B cell (primary cell): ENCODE measurements around the gene CCDC68. TPM values are rescaled to one million over a fixed set of nuclear protein-coding genes. Genes with fewer than 3 reads are reported as not detected.

Experiments
- ATAC-seq: fragments of 200-7000 bp; cut with Tn5 transposase; one replicate; pipeline ENCODE4 v1.10.0; 2021; ENCODE audit warnings: low read depth, mild to moderate bottlenecking, moderate number of reproducible peaks, moderate library complexity
- CTCF ChIA-PET: fragments of 350-600 bp; sonication (Branson Sonifier 250); formaldehyde crosslinking; loops from one replicate; lab custom pipeline; 2021; ENCODE audit warnings: antibody characterized with exemption, inconsistent platforms; lab: Charles Lee
- POLR2A ChIA-PET: fragments of 350-600 bp; sonication (Branson Sonifier 250); formaldehyde crosslinking; loops from one replicate; lab custom pipeline; 2021; ENCODE audit warnings: antibody characterized with exemption; lab: Charles Lee
- DNase-seq: peaks from one replicate; pipeline ENCODE4 v3.0.0; 2013
- H2AFZ ChIP-seq: 2 replicates; pipeline ENCODE4 v1.6.1; 2012; ENCODE audit warnings: mild to moderate bottlenecking, low read depth, low read length; ENCODE audit not compliant: insufficient read depth, poor library complexity, severe bottlenecking
- H3K27ac ChIP-seq, 2 donors: 1 replicate in 1 of 2; 2 replicates in 1 of 2; pipeline ENCODE4 v1.5.1; 2012 to 2013; ENCODE audit warnings: low read length in 2 of 2, mild to moderate bottlenecking in 2 of 2, moderate library complexity in 1 of 2
- H3K27me3 ChIP-seq, 4 experiments: fragments of 200-600 bp in 1 of 4; sonication (generic) in 1 of 4; replicated peaks in 1 of 4; 1 replicate in 2 of 4; 2 replicates in 2 of 4; pipeline versions ENCODE4 v1.6.1 to v1.7.0; 2013 to 2016; ENCODE audit warnings: low read length in 3 of 4, mild to moderate bottlenecking in 2 of 4, mixed read lengths in 1 of 4, moderate library complexity in 1 of 4; ENCODE audit not compliant: insufficient read depth in 4 of 4, control insufficient read depth in 3 of 4; ENCODE audit errors: control extremely low read depth in 1 of 4
- H3K36me3 ChIP-seq, 2 experiments: replicated peaks in 1 of 2; 1 replicate in 1 of 2; 2 replicates in 1 of 2; pipeline versions ENCODE4 v1.6.1 to v1.7.1; 2013; ENCODE audit warnings: low read length in 1 of 2; ENCODE audit not compliant: insufficient read depth in 2 of 2, control insufficient read depth in 1 of 2; ENCODE audit errors: control extremely low read depth in 1 of 2, extremely low read depth in 1 of 2
- H3K4me1 ChIP-seq, 2 donors: fragments of 200-600 bp in 1 of 2; sonication (generic) in 1 of 2; 1 replicate in 1 of 2; 2 replicates in 1 of 2; pipeline versions ENCODE4 v1.5.1 to v1.6.1; 2013 to 2017; ENCODE audit warnings: low read length in 2 of 2; ENCODE audit not compliant: control insufficient read depth in 2 of 2, insufficient read depth in 2 of 2
- H3K4me2 ChIP-seq: replicated peaks from 2 replicates; pipeline ENCODE3; 2012; ENCODE audit warnings: mild to moderate bottlenecking, low read depth, low read length; ENCODE audit not compliant: poor library complexity, severe bottlenecking
- H3K4me3 ChIP-seq, 5 experiments: fragments of 200-600 bp in 1 of 5; sonication (generic) in 1 of 5; 1 replicate in 3 of 5; 2 replicates in 2 of 5; pipeline versions ENCODE4 v1.5.1 to v1.7.0; 2011 to 2016; ENCODE audit warnings: low read length in 4 of 5, mild to moderate bottlenecking in 4 of 5, low read depth in 2 of 5, control low read depth in 1 of 5, moderate library complexity in 1 of 5; ENCODE audit not compliant: insufficient read depth in 1 of 5; ENCODE audit errors: control extremely low read depth in 1 of 5, extremely low read depth in 1 of 5
- H3K79me2 ChIP-seq: fragments of 200-600 bp; sonication (generic); one replicate; pipeline ENCODE4 v1.6.0; 2016; ENCODE audit warnings: low read length; ENCODE audit not compliant: control insufficient read depth, insufficient read depth
- H3K9ac ChIP-seq: fragments of 200-600 bp; sonication (generic); 2 replicates; pipeline ENCODE4 v1.6.1; 2017; ENCODE audit warnings: mild to moderate bottlenecking, low read length, moderate library complexity
- H3K9me3 ChIP-seq, 3 donors: one replicate each; pipeline versions ENCODE4 v1.6.1 to v1.7.1; 2013; ENCODE audit warnings: low read length in 2 of 3; ENCODE audit not compliant: control insufficient read depth in 2 of 3, insufficient read depth in 1 of 3; ENCODE audit errors: control extremely low read depth in 1 of 3
- H4K20me1 ChIP-seq: 2 replicates; pipeline ENCODE4 v1.6.0; 2012; ENCODE audit warnings: mild to moderate bottlenecking, low read length; ENCODE audit not compliant: insufficient read depth, control insufficient read depth, poor library complexity, severe bottlenecking
- H3K27ac Mint-ChIP-seq: one replicate; pipeline ENCODE4 v1.8.0; 2021; ENCODE audit warnings: mixed read lengths
- H3K27me3 Mint-ChIP-seq: one replicate; pipeline ENCODE4 v1.8.0; 2021; ENCODE audit warnings: mixed read lengths
- H3K4me1 Mint-ChIP-seq: one replicate; pipeline ENCODE4 v1.8.0; 2021; ENCODE audit warnings: mixed read lengths
- H3K4me3 Mint-ChIP-seq: one replicate; pipeline ENCODE4 v1.8.0; 2021; ENCODE audit warnings: mixed read lengths
- H3K9me3 Mint-ChIP-seq: one replicate; pipeline ENCODE4 v1.8.0; 2022; ENCODE audit warnings: mixed read lengths; ENCODE audit not compliant: insufficient read depth
- CTCF ChIP-seq: fragments of 200-600 bp; IDR thresholded peaks from one replicate; pipeline ENCODE4 v1.8.0; 2022; ENCODE audit warnings: antibody characterized with exemption, mild to moderate bottlenecking
- EZH2 ChIP-seq: IDR thresholded peaks from 2 replicates; pipeline ENCODE4 v1.6.1; 2012; ENCODE audit warnings: borderline replicate concordance, low read depth, mild to moderate bottlenecking, moderate library complexity, low read length; ENCODE audit not compliant: insufficient read depth, poor library complexity, severe bottlenecking
- WGBS: methylation state at CpG from one replicate; pipeline ENCODE4 v1.1.5; 2013; ENCODE audit warnings: missing lambda C conversion rate; ENCODE audit not compliant: insufficient coverage; 5-methylcytosine and 5-hydroxymethylcytosine counted together
- intact Hi-C: fragments of 100-400 bp; cut with micrococcal nuclease; formaldehyde crosslinking; loops from one replicate; pipeline ENCODE4 v1.10.0; 2022
- polyA plus RNA-seq: library from polyadenylated mRNA; depleted of rRNA; stranded (reverse); fragments of >200 nt; gene quantifications from 2 replicates; pipeline ENCODE4 v1.2.3, GENCODE V29; 2012
- total RNA-seq, 2 donors: library from RNA; stranded (reverse); fragments of 120-200 nt in 1 of 2; gene quantifications; 1 replicate in 1 of 2; 2 replicates in 1 of 2; pipeline versions ENCODE4 v1.2.3 to v1.2.4, GENCODE V29; 2013 to 2022

The CCDC68 gene
- total and polyA plus RNA-seq, 2 donors (not counting 1 experiment from before 2014, with no cell fraction given), result 0.01 to 0.32 TPM

- WGBS, result no CpG with 5 or more reads among the region's 2 CpGs
- Histone ChIP-seq H3K4me1 (no peaks in the 10 kb centered on the region), H3K36me3 (no peaks in the 10 kb centered on the region), H3K4me2 (no peak overlapping the region), H3K27ac (no peak overlapping the region), H3K9me3 (no peaks in the 10 kb centered on the region), H3K9ac (no peak overlapping the region), H4K20me1 (no peaks in the 10 kb centered on the region), H2AFZ (no peak overlapping the region), H3K4me3 (no peak overlapping the region), H3K79me2 (no peaks in the 10 kb centered on the region), H3K27me3 (no peaks in the 10 kb centered on the region)
- H3K27me3 Mint-ChIP-seq, result no peaks in the 10 kb centered on the region
- POLR2A ChIA-PET, result no interaction called here
- DNase-seq, result no peak
- ATAC-seq, result no peak
- intact Hi-C loops, result no loop called here
- H3K4me1 Mint-ChIP-seq, result no peaks in the 10 kb centered on the region
- no peak for TF ChIP-seq CTCF
- no peak for TF ChIP-seq EZH2
- no peak overlapping the region for H3K27ac Mint-ChIP-seq
- CTCF ChIA-PET, result no interaction called here
- no peak overlapping the region for H3K4me3 Mint-ChIP-seq
- H3K9me3 Mint-ChIP-seq, result no peaks in the 10 kb centered on the region
Observed at GRCh38 chr18:54878159-54878622, 81.1 kb downstream of the CCDC68 start.

GRCh38 chr18:54877076-54877475 lies 82.2 kb downstream of the CCDC68 start:
- TF ChIP-seq CTCF (no peak), EZH2 (no peak)
- ChIA-PET POLR2A (no interaction called here), CTCF (no interaction called here)
- H4K20me1 ChIP-seq, result no peaks in the 10 kb centered on the region
- no peaks in the 10 kb centered on the region for H3K9me3 Mint-ChIP-seq
- no peaks in the 10 kb centered on the region for H3K27me3 Mint-ChIP-seq
- no peaks in the 10 kb centered on the region for H3K9me3 ChIP-seq
- H3K4me1 Mint-ChIP-seq, result no peaks in the 10 kb centered on the region
- H3K4me1 ChIP-seq, result no peaks in the 10 kb centered on the region
- H3K27ac Mint-ChIP-seq, result no peak overlapping the region
- no peak overlapping the region for H3K27ac ChIP-seq
- no peak overlapping the region for H3K4me2 ChIP-seq
- no peaks in the 10 kb centered on the region for H3K36me3 ChIP-seq
- H3K27me3 ChIP-seq, result no peaks in the 10 kb centered on the region
- DNase-seq, result no peak
- no peak overlapping the region for H3K4me3 ChIP-seq
- H2AFZ ChIP-seq, result no peak overlapping the region
- no peak overlapping the region for H3K4me3 Mint-ChIP-seq
- WGBS, result no CpG with 5 or more reads among the region's 1 CpG
- no peak for ATAC-seq
- no peak overlapping the region for H3K9ac ChIP-seq
- H3K79me2 ChIP-seq, result no peaks in the 10 kb centered on the region
- intact Hi-C loops, result no loop called here
